Muscle layer of duodenum (tissue), 2 donors: ENCODE data around the gene LAIR2.

Experiments
- H3K27ac ChIP-seq: one replicate; pipeline ENCODE4 v1.7.0; 2013; ENCODE audit warnings: mild to moderate bottlenecking, low read length
- H3K27me3 ChIP-seq: one replicate; pipeline ENCODE4 v1.7.0; 2013; ENCODE audit warnings: low read depth, mild to moderate bottlenecking, control low read depth, low read length
- H3K36me3 ChIP-seq, 2 donors: one replicate each; pipeline ENCODE4 v1.7.0; 2013; ENCODE audit warnings: low read length in 2 of 2, control low read depth in 1 of 2, mild to moderate bottlenecking in 1 of 2; ENCODE audit not compliant: insufficient read depth in 2 of 2, control insufficient read depth in 1 of 2
- H3K4me1 ChIP-seq, 2 donors: one replicate each; pipeline ENCODE4 v1.7.0; 2013; ENCODE audit warnings: low read length in 2 of 2, mild to moderate bottlenecking in 2 of 2, control low read depth in 1 of 2, moderate library complexity in 1 of 2; ENCODE audit not compliant: insufficient read depth in 2 of 2, control insufficient read depth in 1 of 2
- H3K4me3 ChIP-seq, 2 donors: one replicate each; pipeline ENCODE4 v1.7.0; 2013; ENCODE audit warnings: low read length in 2 of 2, low read depth in 1 of 2, mild to moderate bottlenecking in 1 of 2
- H3K9me3 ChIP-seq, 2 donors: one replicate each; pipeline ENCODE4 v1.7.0; 2013; ENCODE audit warnings: low read length in 2 of 2, control low read depth in 1 of 2, mild to moderate bottlenecking in 1 of 2; ENCODE audit not compliant: control insufficient read depth in 1 of 2
- donor health status: healthy.

Gene LAIR2

GRCh38 chr19:54551293-54551692 is 48.7 kb downstream of the LAIR2 start:
- no peak overlapping the region for H3K27ac ChIP-seq
- no peaks in the 10 kb centered on the region for H3K9me3 ChIP-seq
- no peaks in the 10 kb centered on the region for H3K36me3 ChIP-seq
- no peaks in the 10 kb centered on the region for H3K27me3 ChIP-seq
- no peaks in the 10 kb centered on the region for H3K4me1 ChIP-seq
- H3K4me3 ChIP-seq, result no peak overlapping the region

- H3K36me3 ChIP-seq, result no peaks in the 10 kb centered on the region
- no peak overlapping the region for H3K27ac ChIP-seq
- H3K4me1 ChIP-seq, result no peaks in the 10 kb centered on the region
- no peaks in the 10 kb centered on the region for H3K9me3 ChIP-seq
- no peaks in the 10 kb centered on the region for H3K27me3 ChIP-seq
- H3K4me3 ChIP-seq, result no peak overlapping the region
Measured at GRCh38 chr19:54551950-54552912, 49.6 kb downstream of the LAIR2 start.

- no peaks in the 10 kb centered on the region for H3K9me3 ChIP-seq
- no peaks in the 10 kb centered on the region for H3K27me3 ChIP-seq
- no peak overlapping the region for H3K4me3 ChIP-seq
- H3K36me3 ChIP-seq, result no peaks in the 10 kb centered on the region
- H3K4me1 ChIP-seq, result no peaks in the 10 kb centered on the region
- no peak overlapping the region for H3K27ac ChIP-seq
Measured at GRCh38 chr19:54552913-54553310, 50.3 kb downstream of the LAIR2 start.

- Histone ChIP-seq H3K4me3 (no peak overlapping the region), H3K27ac (no peak overlapping the region)
Measured at GRCh38 chr19:54554006-54554405, 51.4 kb downstream of the LAIR2 start.

GRCh38 chr19:54554896-54555295 is 52.3 kb downstream of the LAIR2 start:
- H3K27me3 ChIP-seq, result no peaks in the 10 kb centered on the region
- H3K9me3 ChIP-seq, result no peaks in the 10 kb centered on the region
- H3K36me3 ChIP-seq, result no peaks in the 10 kb centered on the region

More at GRCh38 chr19:54554006-54554405, 51.4 kb downstream of the LAIR2 start:
- no peaks in the 10 kb centered on the region for H3K36me3 ChIP-seq
- H3K27me3 ChIP-seq, result no peaks in the 10 kb centered on the region
- H3K4me1 ChIP-seq, result no peaks in the 10 kb centered on the region
- H3K9me3 ChIP-seq, result no peaks in the 10 kb centered on the region

GRCh38 chr19:54556194-54556593 is 53.6 kb downstream of the LAIR2 start:
- no peaks in the 10 kb centered on the region for H3K36me3 ChIP-seq
- no peaks in the 10 kb centered on the region for H3K27me3 ChIP-seq
- H3K4me3 ChIP-seq, result no peak overlapping the region
- no peaks in the 10 kb centered on the region for H3K9me3 ChIP-seq
- H3K4me1 ChIP-seq, result no peaks in the 10 kb centered on the region
- no peak overlapping the region for H3K27ac ChIP-seq

More at GRCh38 chr19:54554896-54555295, 52.3 kb downstream of the LAIR2 start:
- Histone ChIP-seq H3K27ac (no peak overlapping the region), H3K4me1 (no peaks in the 10 kb centered on the region), H3K4me3 (no peak overlapping the region)

- Histone ChIP-seq H3K4me1 (no peaks in the 10 kb centered on the region), H3K9me3 (no peaks in the 10 kb centered on the region), H3K4me3 (no peak overlapping the region), H3K27me3 (no peaks in the 10 kb centered on the region), H3K27ac (no peak overlapping the region), H3K36me3 (no peaks in the 10 kb centered on the region)
Measured at GRCh38 chr19:54558339-54558738, 55.7 kb downstream of the LAIR2 start.
